ENCODE data around the gene NDUFS2.
"Not testable (repeated sequence)": the region's sequence is repeated elsewhere in the genome, so short reads cannot be mapped to it uniquely, and the experiment has no call there.

Gene NDUFS2

GRCh38 chr1:161235957-161236775 lies 34.0 kb downstream of the NDUFS2 start:
- TF ChIP-seq CTCF (conservative IDR thresholded peaks at IDR 0.05; ENCODE audit: low read depth, low read length), result no peak
- DNase-seq (ENCODE audit: low read depth), result no peak
- no peak overlapping the region for H3K4me3 ChIP-seq (ENCODE audit: low read length)

GRCh38 chr1:161238039-161238473 lies 35.9 kb downstream of the NDUFS2 start, which contains the start of gene NR1I3:
Gene NR1I3, minus strand, starts transcription at chr1:161238203. Its CDS starts 1,638 bp downstream, at chr1:161236565.
- no peak within 1 kb of the TSS for H3K4me3 ChIP-seq (ENCODE audit: low read length)
- no peak for DNase-seq (ENCODE audit: low read depth)
- TF ChIP-seq CTCF (conservative IDR thresholded peaks at IDR 0.05; ENCODE audit: low read depth, low read length), result no peak

- no peak for TF ChIP-seq CTCF (conservative IDR thresholded peaks at IDR 0.05; ENCODE audit: low read depth, low read length)
- H3K4me3 ChIP-seq (ENCODE audit: low read length), result no peak overlapping the region
Measured at GRCh38 chr1:161241682-161242081, 39.5 kb downstream of the NDUFS2 start.

GRCh38 chr1:161242313-161242712 lies 40.1 kb downstream of the NDUFS2 start:
- H3K4me3 ChIP-seq (ENCODE audit: low read length), result no peak overlapping the region
- DNase-seq (ENCODE audit: low read depth), result no peak
- no peak for TF ChIP-seq CTCF (conservative IDR thresholded peaks at IDR 0.05; ENCODE audit: low read depth, low read length)

More at GRCh38 chr1:161241682-161242081, 39.5 kb downstream of the NDUFS2 start:
- no peak for DNase-seq (ENCODE audit: low read depth)

- H3K4me3 ChIP-seq (ENCODE audit: low read length), result no peak overlapping the region
- no peak for DNase-seq (ENCODE audit: low read depth)
- no peak for TF ChIP-seq CTCF (conservative IDR thresholded peaks at IDR 0.05; ENCODE audit: low read depth, low read length)
Measured at GRCh38 chr1:161244888-161245287, 42.7 kb downstream of the NDUFS2 start.

- not testable (repeated sequence) for H3K4me3 ChIP-seq (ENCODE audit: low read length)
Measured at GRCh38 chr1:161250100-161250499, 47.9 kb downstream of the NDUFS2 start.

GRCh38 chr1:161250829-161251228 lies 48.7 kb downstream of the NDUFS2 start:
- no peak for DNase-seq (ENCODE audit: low read depth)
- no peak overlapping the region for H3K4me3 ChIP-seq (ENCODE audit: low read length)
- no peak for TF ChIP-seq CTCF (conservative IDR thresholded peaks at IDR 0.05; ENCODE audit: low read depth, low read length)

More at GRCh38 chr1:161250100-161250499, 47.9 kb downstream of the NDUFS2 start:
- DNase-seq (ENCODE audit: low read depth), result not testable (repeated sequence)

All from retinal pigment epithelial cell (primary cell).